Natural killer cell treated with Interleukin-12 subunit alpha and Interleukin-12 subunit beta and Interleukin-15 and Interleukin-18, amount 100 ng/mL, for 72 hours (primary cell): ENCODE measurements around the gene CBLC. TPM values are rescaled to one million over a fixed set of nuclear protein-coding genes. Genes with fewer than 3 reads are reported as not detected.
A peak's percentile ranks its signal among the peaks of the same experiment; 100 is the strongest.
"Not testable (repeated sequence)": the region's sequence is repeated elsewhere in the genome, so short reads cannot be mapped to it uniquely, and the experiment has no call there.

Experiments
- ATAC-seq, 2 donors: fragments of 150-1000 bp; cut with Tn5 transposase in 1 of 2; sonication (Bioruptor Pico), chemical (Tn5 transposase) in 1 of 2; 2 replicates each; pipeline ENCODE4 v1.10.0; 2021
- DNase-seq: peaks from one replicate; pipeline ENCODE4 v3.0.0; 2022; ENCODE audit warnings: low spot score
- H3K27ac Mint-ChIP-seq, 2 donors: 1 replicate in 1 of 2; 2 replicates in 1 of 2; pipeline ENCODE4 v1.8.0; 2022; ENCODE audit warnings: mixed read lengths in 2 of 2, mild to moderate bottlenecking in 1 of 2, moderate library complexity in 1 of 2
- H3K27me3 Mint-ChIP-seq, 2 donors: 1 replicate in 1 of 2; 2 replicates in 1 of 2; pipeline ENCODE4 v1.8.0; 2022; ENCODE audit warnings: mixed read lengths in 2 of 2
- H3K36me3 Mint-ChIP-seq: one replicate; pipeline ENCODE4 v1.8.0; 2022; ENCODE audit warnings: mixed read lengths
- H3K4me1 Mint-ChIP-seq, 2 donors: 1 replicate in 1 of 2; 2 replicates in 1 of 2; pipeline ENCODE4 v1.8.0; 2022; ENCODE audit warnings: low read depth in 2 of 2, mixed read lengths in 2 of 2, mild to moderate bottlenecking in 1 of 2
- H3K4me3 Mint-ChIP-seq: one replicate; pipeline ENCODE4 v1.8.0; 2022; ENCODE audit warnings: mixed read lengths
- H3K9me3 Mint-ChIP-seq: 2 replicates; pipeline ENCODE4 v1.8.0; 2022; ENCODE audit warnings: mixed read lengths
- total RNA-seq, 2 donors: library from RNA; stranded (reverse); gene quantifications; one replicate each; pipeline ENCODE4 v1.2.3, GENCODE V29; 2022

The CBLC gene
- total RNA-seq, 2 donors from 2014 or later, result not detected

GRCh38 chr19:44765033-44765948 lies 12.4 kb upstream of the CBLC start:
- H3K4me3 Mint-ChIP-seq, result no peak overlapping the region
- peak overlapping the region in 1 of 2 donors; percentile 31 for H3K27ac Mint-ChIP-seq
- H3K4me1 Mint-ChIP-seq, result peaks cover 24 to 46% of the 10 kb centered on the region in 2 donors

GRCh38 chr19:44765949-44766335 lies 11.7 kb upstream of the CBLC start:
- H3K27me3 Mint-ChIP-seq, result no peaks in the 10 kb centered on the region
- H3K4me1 Mint-ChIP-seq, result peaks cover 24 to 46% of the 10 kb centered on the region in 2 donors
- H3K27ac Mint-ChIP-seq, result peak overlapping the region in 1 of 2 donors; percentile 31
- ATAC-seq, result no peak
- H3K9me3 Mint-ChIP-seq, result peaks cover 3% of the 10 kb centered on the region
- H3K4me3 Mint-ChIP-seq, result no peak overlapping the region
- no peaks in the 10 kb centered on the region for H3K36me3 Mint-ChIP-seq
- no peak for DNase-seq

More at GRCh38 chr19:44765033-44765948, 12.4 kb upstream of the CBLC start:
- Mint-ChIP-seq H3K9me3 (peaks cover 3% of the 10 kb centered on the region), H3K36me3 (no peaks in the 10 kb centered on the region), H3K27me3 (no peaks in the 10 kb centered on the region)
- ATAC-seq, result no peak
- DNase-seq, result no peak

GRCh38 chr19:44767295-44768180 lies 10.2 kb upstream of the CBLC start:
- Mint-ChIP-seq H3K36me3 (no peaks in the 10 kb centered on the region), H3K27me3 (no peaks in the 10 kb centered on the region), H3K27ac (peak overlapping the region; percentile 8 to 39), H3K4me1 (peaks cover 25 to 44% of the 10 kb centered on the region in 2 donors), H3K4me3 (peak overlapping the region; percentile 53), H3K9me3 (peaks cover 3% of the 10 kb centered on the region)
- no peak for ATAC-seq
- DNase-seq, result no peak

GRCh38 chr19:44770550-44771257 lies 7.0 kb upstream of the CBLC start:
- peak; percentile 96 for DNase-seq
- Mint-ChIP-seq H3K27ac (peak overlapping the region; percentile 70 to 76), H3K27me3 (no peaks in the 10 kb centered on the region), H3K9me3 (peaks cover 3% of the 10 kb centered on the region), H3K4me1 (peaks cover 25 to 31% of the 10 kb centered on the region in 2 donors), H3K4me3 (peak overlapping the region; percentile 70), H3K36me3 (no peaks in the 10 kb centered on the region)
- ATAC-seq, result peak; percentile 100

- not testable (repeated sequence) for DNase-seq, ATAC-seq, H3K9me3 Mint-ChIP-seq
These were observed 5.5 kb upstream of the CBLC start for GRCh38 chr19:44772144-44772543.

GRCh38 chr19:44772959-44773358 lies 4.7 kb upstream of the CBLC start:
- DNase-seq, result no peak
- no peaks in the 10 kb centered on the region for H3K36me3 Mint-ChIP-seq
- no peak for ATAC-seq
- no peak overlapping the region for H3K4me3 Mint-ChIP-seq
- peaks cover 3% of the 10 kb centered on the region for H3K9me3 Mint-ChIP-seq
- no peak overlapping the region for H3K27ac Mint-ChIP-seq
- H3K4me1 Mint-ChIP-seq, result peaks cover 17 to 22% of the 10 kb centered on the region in 2 donors
- no peaks in the 10 kb centered on the region for H3K27me3 Mint-ChIP-seq

More at GRCh38 chr19:44772144-44772543, 5.5 kb upstream of the CBLC start:
- not testable (repeated sequence) for H3K27me3 Mint-ChIP-seq, H3K27ac Mint-ChIP-seq, H3K36me3 Mint-ChIP-seq, H3K4me3 Mint-ChIP-seq
- H3K4me1 Mint-ChIP-seq, result peaks cover 24 to 30% of the 10 kb centered on the region in 2 donors

GRCh38 chr19:44775676-44776240 lies 1.9 kb upstream of the CBLC start:
- ATAC-seq, result no peak
- no peaks in the 10 kb centered on the region for H3K36me3 Mint-ChIP-seq

GRCh38 chr19:44776402-44777096 lies 1.1 kb upstream of the CBLC start:
- Mint-ChIP-seq H3K27me3 (no peaks in the 10 kb centered on the region), H3K36me3 (no peaks in the 10 kb centered on the region), H3K4me1 (no peaks in the 10 kb centered on the region), H3K27ac (no peak overlapping the region), H3K4me3 (no peak overlapping the region), H3K9me3 (no peaks in the 10 kb centered on the region)
- ATAC-seq (no peak), DNase-seq (no peak)

More at GRCh38 chr19:44775676-44776240, 1.9 kb upstream of the CBLC start:
- H3K27ac Mint-ChIP-seq, result no peak overlapping the region
- H3K4me3 Mint-ChIP-seq, result no peak overlapping the region
- no peaks in the 10 kb centered on the region for H3K9me3 Mint-ChIP-seq
- DNase-seq, result no peak
- H3K27me3 Mint-ChIP-seq, result no peaks in the 10 kb centered on the region
- H3K4me1 Mint-ChIP-seq, result peaks cover 2 to 3% of the 10 kb centered on the region in 2 donors

- ATAC-seq (no peak), DNase-seq (no peak)
- no peaks in the 10 kb centered on the region for H3K9me3 Mint-ChIP-seq
- H3K36me3 Mint-ChIP-seq, result no peaks in the 10 kb centered on the region
- H3K27me3 Mint-ChIP-seq, result peaks cover 0 to under 1% of the 10 kb centered on the region in 2 donors
- H3K4me1 Mint-ChIP-seq, result peaks cover under 1 to 1% of the 10 kb centered on the region in 2 donors
- no peak overlapping the region for H3K27ac Mint-ChIP-seq
- H3K4me3 Mint-ChIP-seq, result no peak overlapping the region
These were observed 1.5 kb downstream of the CBLC start for GRCh38 chr19:44779150-44779549.

GRCh38 chr19:44781694-44782093 lies 4.0 kb downstream of the CBLC start:
- not testable (repeated sequence) for H3K36me3 Mint-ChIP-seq, H3K27me3 Mint-ChIP-seq, H3K9me3 Mint-ChIP-seq, H3K4me3 Mint-ChIP-seq, ATAC-seq, H3K27ac Mint-ChIP-seq, DNase-seq, H3K4me1 Mint-ChIP-seq

- Mint-ChIP-seq H3K36me3 (no peaks in the 10 kb centered on the region), H3K27me3 (peaks cover 0 to 2% of the 10 kb centered on the region in 2 donors), H3K4me1 (peaks cover 4 to 6% of the 10 kb centered on the region in 2 donors), H3K9me3 (no peaks in the 10 kb centered on the region), H3K4me3 (no peak overlapping the region), H3K27ac (no peak overlapping the region)
- DNase-seq, result no peak
- ATAC-seq, result no peak
These were observed 5.0 kb downstream of the CBLC start for GRCh38 chr19:44782729-44783128.

GRCh38 chr19:44783545-44783944 lies 5.9 kb downstream of the CBLC start:
- Mint-ChIP-seq H3K4me1 (peaks cover 4 to 6% of the 10 kb centered on the region in 2 donors), H3K4me3 (no peak overlapping the region), H3K9me3 (no peaks in the 10 kb centered on the region), H3K27me3 (peaks cover 0 to 2% of the 10 kb centered on the region in 2 donors), H3K36me3 (no peaks in the 10 kb centered on the region), H3K27ac (no peak overlapping the region)
- ATAC-seq (no peak), DNase-seq (no peak)
